CD4-positive, alpha-beta T cell treated with Interleukin-21 for 1 hour (primary cell): Measurements from ENCODE around the gene KIF9.
"Not testable (repeated sequence)": the region's sequence is repeated elsewhere in the genome, so short reads cannot be mapped to it uniquely, and the experiment has no call there.

Experiments
- DNase-seq: peaks from one replicate; pipeline ENCODE4 v3.0.0-alpha.2; 2020

Gene KIF9

GRCh38 chr3:47294392-47294791 lies 11.8 kb upstream of the KIF9 start:
- DNase-seq = no peak

DNA sequence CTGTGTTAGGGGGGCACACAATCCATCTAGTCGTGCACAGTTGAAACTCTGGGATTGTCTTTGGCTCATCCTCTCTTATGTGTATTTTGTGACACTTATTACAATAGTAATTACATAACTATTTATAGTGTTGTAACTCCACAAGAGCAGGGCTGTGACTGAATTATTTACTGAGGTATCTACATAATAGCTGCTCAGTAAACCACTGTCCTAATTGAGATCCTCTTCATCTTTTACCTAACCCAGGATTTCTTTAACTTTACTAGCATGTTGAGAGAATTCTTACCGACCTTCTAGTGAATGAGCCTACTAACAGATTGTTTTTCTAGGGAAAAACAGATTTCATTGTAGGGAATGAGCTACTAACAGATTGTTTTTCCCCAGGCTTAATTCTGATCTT lies 11.2 kb upstream of the KIF9 start:
- no peak for DNase-seq

DNA sequence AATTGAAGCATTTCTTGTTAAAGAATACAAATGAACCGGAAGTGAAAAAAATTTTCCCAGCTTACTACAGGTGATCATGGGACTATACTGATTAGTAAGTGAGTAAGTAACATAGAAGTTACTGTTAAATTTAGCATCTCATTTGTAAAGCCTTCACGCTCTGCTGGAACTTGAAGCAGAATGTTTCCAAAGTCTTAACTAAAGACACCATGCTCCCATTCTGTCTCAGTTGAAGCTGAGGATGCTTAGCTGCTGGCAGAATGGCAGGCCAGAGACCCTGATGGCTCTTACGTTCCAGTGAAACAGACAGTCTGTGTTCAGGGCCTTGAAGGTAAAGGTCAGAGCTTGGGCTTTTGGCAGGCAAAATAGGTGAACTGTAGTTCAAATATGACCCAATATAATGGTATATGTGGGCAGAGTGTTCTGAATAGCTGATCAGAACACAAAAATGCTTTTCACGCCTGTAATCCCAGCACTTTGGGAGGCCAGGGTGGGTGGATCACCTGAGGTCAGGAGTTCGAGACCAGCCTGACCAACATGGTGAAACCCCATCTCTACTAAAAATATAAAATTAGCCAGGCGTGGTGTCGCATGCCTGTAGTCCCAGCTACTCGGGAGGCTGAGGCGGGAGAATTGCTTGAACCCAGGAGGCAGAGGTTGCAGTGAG lies 9.3 kb upstream of the KIF9 start:
- not testable (repeated sequence) for DNase-seq

GRCh38 chr3:47291158-47291753 lies 8.7 kb upstream of the KIF9 start:
- DNase-seq = no peak

DNA sequence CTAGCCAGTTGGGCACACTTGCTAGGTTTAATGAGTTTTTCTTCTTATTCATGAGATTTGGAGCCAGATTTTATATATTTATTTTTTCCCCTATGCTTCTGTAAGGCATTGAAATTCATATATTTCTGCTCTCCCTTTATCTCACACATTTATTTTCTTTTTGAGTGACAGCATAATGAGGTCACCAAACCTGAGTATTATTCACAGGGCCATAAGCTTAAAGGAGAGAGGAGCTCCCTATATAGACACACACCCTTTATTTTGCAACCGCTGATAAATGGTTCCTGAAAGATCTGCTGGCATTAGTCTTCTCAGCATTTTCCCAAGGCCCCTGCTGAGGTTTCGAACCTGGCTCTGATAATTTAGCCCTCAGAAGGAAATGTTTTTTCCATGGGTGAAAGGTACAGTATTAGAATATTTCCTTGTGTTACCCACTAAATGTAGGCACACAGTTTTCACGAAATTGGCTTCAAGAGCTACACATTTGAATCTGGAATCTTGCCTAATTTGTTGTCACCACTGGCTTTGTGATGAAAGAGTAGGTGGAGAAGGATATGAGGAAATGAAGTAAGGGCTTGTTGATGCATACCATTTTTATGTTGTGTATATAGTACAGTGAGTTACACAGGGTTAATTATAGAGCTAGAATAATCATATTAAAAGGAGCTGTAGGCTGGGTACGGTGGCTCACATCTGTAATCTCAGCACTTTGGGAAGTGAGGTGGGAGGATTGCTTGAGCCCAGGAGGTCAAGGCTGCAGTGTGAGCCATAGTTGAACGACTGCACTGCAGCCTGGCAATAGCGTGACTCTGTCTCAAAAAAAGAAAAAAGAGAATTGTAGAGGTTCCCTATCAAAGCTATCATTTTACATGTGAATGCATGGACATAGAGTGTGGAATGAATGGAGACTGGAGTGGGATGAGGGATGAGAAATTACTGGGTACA lies 6.6 kb upstream of the KIF9 start:
- no peak for DNase-seq

DNA sequence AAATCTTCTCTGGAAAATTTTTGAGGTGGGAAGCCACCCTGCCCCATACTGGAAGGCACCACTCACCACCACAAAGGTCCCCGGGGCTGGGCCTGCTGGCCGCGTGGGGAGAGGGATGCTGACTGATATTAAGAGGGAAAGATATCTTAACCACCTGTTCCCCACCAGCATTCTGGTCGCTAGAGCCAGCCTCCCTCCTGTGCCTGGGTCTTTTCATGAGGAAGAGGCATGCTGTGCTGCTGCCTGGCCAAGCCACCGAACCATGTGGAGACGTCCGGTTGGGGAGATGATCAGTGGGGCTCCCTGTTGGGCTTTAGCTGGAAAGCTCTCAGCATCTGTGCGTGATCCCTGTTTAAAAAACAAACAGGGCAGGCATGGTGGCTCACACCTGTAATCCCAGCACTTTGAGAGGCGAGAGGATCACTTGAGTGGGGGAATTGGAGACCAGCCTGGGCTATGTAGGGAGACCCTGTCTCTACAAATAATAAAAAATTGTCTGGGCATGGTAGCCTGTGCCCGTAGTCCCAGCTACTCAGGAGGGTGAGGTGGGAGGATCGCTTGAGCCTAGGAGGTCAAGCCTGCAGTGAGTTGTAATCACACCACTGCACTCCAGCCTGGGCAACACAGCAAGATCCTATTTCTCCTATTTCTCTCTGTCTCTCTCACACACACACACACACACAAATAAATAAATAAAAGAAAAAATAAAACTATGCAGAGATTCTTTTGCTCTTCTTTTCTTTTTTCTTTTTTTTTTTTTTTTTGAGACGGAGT lies 1.2 kb upstream of the KIF9 start:
- DNase-seq = peak; percentile 19

GRCh38 chr3:47283193-47283537 lies 566 bp upstream of the KIF9 start:
- no peak for DNase-seq

DNA sequence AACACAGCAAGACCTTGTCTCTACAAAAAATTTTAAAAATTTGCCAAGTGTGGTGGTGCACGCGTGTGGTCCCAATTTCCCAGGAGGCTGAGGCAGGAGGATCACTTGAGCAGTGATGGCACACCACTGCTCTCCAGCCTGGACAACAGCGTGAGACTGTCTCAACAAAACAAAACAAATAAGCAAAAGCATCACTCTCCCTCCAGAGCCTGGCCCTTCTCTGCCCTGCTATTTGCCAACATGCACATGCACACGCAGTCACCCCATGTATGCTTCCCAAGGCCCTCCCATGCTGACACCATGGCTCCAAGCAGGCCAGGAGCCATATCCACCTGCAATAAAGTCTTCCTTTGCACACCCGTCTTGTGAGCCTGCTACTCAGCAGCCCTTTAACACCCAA lies 2.1 kb downstream of the KIF9 start:
- DNase-seq = no peak

- DNase-seq = no peak
Measured at GRCh38 chr3:47276558-47276957, 6.0 kb downstream of the KIF9 start.

- DNase-seq = no peak
Measured at GRCh38 chr3:47274652-47275051, 7.9 kb downstream of the KIF9 start.

- no peak for DNase-seq
Measured at GRCh38 chr3:47273564-47273963, 9.0 kb downstream of the KIF9 start.

DNA sequence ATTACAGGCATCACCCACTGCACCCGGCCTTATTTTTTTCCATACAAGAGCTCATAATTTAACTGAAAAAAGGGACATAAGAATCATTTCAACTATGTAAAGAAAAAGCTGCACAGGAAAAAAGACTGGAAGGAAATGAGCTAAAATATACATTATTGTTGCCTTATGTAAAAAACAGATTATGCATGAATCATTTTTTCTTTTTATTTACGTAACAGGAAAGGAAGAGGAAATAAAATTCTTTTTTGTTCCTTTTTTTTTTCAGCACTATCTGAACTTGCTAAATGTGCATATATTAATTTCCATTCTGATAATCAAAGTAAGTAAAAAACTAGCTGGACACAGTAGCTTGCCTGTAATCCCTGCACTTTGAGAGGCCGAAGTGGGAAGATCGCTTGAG lies 12.1 kb downstream of the KIF9 start:
- no peak for DNase-seq

DNA sequence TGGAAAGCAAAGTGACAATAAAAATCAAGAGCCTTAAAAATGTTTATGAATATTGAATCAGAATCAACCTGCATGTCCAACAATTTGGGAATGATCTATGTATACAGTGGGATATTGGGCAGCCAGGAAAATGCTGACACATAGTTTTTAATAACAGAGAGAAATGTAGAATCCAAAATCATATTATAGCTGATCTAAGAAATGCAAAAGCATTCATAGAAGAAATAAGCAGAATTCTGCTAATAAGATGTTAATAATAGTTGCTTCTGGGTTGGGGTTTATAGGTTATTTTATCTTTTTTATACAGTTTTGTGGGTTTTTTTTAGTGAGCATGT lies 15.1 kb downstream of the KIF9 start:
- DNase-seq = no peak

DNA sequence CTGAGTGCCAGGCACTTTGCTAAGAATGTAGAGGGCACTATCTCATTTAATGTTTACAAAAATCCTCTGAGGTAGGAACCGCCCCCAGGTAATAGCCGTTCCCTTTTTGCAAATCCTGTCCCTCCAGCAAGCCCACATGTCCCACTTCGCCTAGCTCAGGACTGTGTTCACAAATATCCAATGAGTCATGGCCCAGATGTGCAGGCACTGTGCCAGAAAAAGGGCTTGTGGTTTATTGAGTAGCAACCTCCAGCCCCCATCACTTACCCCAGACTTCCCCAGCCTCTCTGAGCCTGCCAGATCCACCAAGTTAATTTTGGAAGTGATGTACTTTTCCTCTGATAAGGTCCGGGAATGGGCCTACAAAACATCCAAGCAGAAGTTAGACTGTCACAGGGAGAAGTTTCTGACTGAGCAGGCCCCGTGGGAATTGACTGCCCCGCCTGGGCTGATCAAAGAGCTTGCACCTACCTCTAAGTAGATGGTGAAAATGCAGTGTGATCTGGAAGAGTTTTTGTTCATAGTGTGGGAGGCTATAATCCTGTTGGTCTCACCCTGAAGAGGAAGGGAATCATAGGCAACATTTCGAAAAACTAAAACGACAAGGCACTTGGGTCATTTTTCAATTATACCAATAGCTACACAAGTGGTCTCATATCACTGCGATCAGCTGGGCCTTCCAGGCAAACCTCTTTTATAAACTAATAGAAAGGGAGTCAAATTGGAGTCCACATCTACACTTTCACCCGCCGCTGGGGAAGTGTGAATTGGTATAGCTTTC lies 15.7 kb downstream of the KIF9 start:
- DNase-seq = peak; percentile 15

DNA sequence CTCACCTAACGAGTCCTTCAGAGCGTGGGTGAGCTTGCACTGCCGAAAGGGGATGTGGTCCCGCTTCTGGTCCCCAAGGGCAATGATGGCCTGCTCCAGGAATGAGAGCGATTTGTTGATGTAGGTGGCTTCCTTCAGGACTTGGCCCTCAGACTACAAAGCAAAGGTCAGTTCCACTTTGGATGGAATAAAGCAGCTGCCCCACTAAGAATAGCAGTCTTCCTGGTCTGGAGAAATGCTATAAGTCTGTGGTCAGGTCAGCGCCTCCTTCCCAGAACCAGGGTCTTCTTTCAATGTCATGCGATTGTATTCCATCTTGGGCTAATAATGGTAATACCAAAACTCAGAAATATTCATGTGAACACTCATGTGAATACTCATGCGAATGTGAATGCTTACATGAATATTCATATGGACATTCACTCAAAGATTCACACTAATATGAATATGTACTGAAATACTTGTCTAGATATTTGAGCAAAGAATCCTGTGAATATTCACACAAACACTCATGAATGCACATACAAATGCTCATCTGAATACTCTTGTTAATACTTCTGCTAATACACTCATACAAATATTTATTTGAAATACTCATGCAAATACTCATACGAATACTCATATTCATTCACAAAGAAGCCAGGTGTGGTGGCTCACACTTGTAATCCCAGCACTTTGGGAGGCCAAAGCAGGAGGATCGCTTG lies 16.7 kb downstream of the KIF9 start:
- no peak for DNase-seq

DNA sequence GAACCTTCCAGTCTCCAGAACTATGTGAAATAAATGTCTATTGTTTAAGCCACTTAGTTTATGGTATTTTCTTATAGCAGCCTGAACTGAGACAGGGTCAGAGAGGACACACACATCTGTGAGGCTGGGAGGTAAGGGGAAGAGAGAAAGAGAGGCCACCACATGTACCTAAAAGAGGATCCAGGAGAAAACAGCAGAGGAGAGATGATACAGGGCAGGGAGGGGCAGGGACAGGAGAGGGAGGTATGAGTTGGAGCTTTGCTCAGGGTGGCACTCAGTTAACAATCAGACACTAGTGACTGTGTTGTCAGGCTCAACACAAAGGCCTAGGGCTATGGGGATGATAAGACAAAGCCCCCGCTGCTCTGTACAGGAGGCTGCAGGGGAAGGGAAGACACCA lies 17.6 kb downstream of the KIF9 start:
- DNase-seq = no peak

GRCh38 chr3:47261301-47261700 lies 21.3 kb downstream of the KIF9 start:
- no peak for DNase-seq

- DNase-seq = no peak
Measured at GRCh38 chr3:47260605-47261004, 22.0 kb downstream of the KIF9 start.

- no peak for DNase-seq
Measured at GRCh38 chr3:47259114-47259513, 23.5 kb downstream of the KIF9 start.

DNA sequence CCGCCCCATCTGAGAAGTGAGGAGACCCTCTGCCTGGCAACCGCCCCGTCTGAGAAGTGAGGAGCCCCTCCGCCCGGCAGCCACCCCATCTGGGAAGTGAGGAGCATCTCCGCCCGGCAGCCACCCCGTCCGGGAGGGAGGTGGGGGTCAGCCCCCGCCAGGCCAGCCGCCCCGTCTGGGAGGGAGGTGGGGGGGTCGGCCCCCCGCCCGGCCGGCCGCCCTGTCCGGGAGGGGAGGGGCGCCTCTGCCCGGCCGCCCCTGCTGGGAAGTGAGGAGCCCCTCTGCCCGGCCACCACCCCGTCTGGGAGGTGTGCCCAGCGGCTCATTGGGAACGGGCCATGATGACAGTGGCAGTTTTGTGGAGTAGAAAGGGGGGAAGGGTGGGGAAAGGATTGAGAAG lies 26.3 kb downstream of the KIF9 start:
- not testable (repeated sequence) for DNase-seq

- DNase-seq = no peak
Measured at GRCh38 chr3:47251689-47252088, 30.9 kb downstream of the KIF9 start.

GRCh38 chr3:47251085-47251484 lies 31.5 kb downstream of the KIF9 start:
- DNase-seq = not testable (repeated sequence)
